Endothelial cell of umbilical vein (primary cell): ENCODE results near the gene PEX16. TPM values are rescaled to one million over a fixed set of nuclear protein-coding genes. Genes with fewer than 3 reads are reported as not detected.

Experiments
- BruUV-seq: library from RNA; stranded (reverse); fragments of 400-500 nt; replicated peaks from 2 replicates; lab custom pipeline; 2021; lab: Mats Ljungman, UMichigan
- CTCF ChIA-PET: fragments of 300-600, 350-600 bp; sonication (Branson Sonifier 250); formaldehyde crosslinking; loops from one replicate; lab custom pipeline; 2021; ENCODE audit warnings: antibody characterized with exemption, inconsistent platforms; lab: Charles Lee
- POLR2A ChIA-PET: fragments of 300-600, 350-600 bp; sonication (Branson Sonifier 250); formaldehyde crosslinking; loops from one replicate; lab custom pipeline; 2021; ENCODE audit warnings: antibody characterized with exemption, inconsistent platforms; lab: Charles Lee
- DNase-seq: peaks from one replicate; pipeline ENCODE4 v3.0.0-alpha.2; 2011; ENCODE audit warnings: low read depth, low spot score
- FAIRE-seq: peaks from 2 replicates; lab custom pipeline; 2011; peaks lifted over from hg19 to GRCh38; lab: Jason Lieb, UNC
- H2AFZ ChIP-seq: 2 replicates; pipeline ENCODE4 v1.6.0; 2012; ENCODE audit warnings: low read depth, low read length, control low read depth, inconsistent platforms
- H3K27ac ChIP-seq: 2 replicates; pipeline ENCODE4 v1.5.1; 2011; ENCODE audit warnings: low read depth, mild to moderate bottlenecking, control low read depth, low read length, moderate library complexity; ENCODE audit not compliant: insufficient read depth
- H3K27me3 ChIP-seq, 2 experiments: 2 replicates each; pipeline versions ENCODE4 v1.6.0 to v1.6.1; 2011; ENCODE audit warnings: low read length in 2 of 2, mixed read lengths in 1 of 2; ENCODE audit not compliant: control insufficient read depth in 2 of 2, insufficient read depth in 2 of 2
- H3K36me3 ChIP-seq, 2 experiments: 2 replicates in 1 of 2; 3 replicates in 1 of 2; pipeline ENCODE4 v1.5.1; 2011; ENCODE audit warnings: low read length in 2 of 2, mild to moderate bottlenecking in 1 of 2, moderate library complexity in 1 of 2; ENCODE audit not compliant: control insufficient read depth in 2 of 2, insufficient read depth in 2 of 2; ENCODE audit errors: extremely low read depth in 1 of 2
- H3K4me1 ChIP-seq: 3 replicates; pipeline ENCODE4 v1.5.1; 2011; ENCODE audit warnings: mild to moderate bottlenecking, low read length; ENCODE audit not compliant: control insufficient read depth, insufficient read depth; ENCODE audit errors: extremely low read depth
- H3K4me2 ChIP-seq: 2 replicates; pipeline ENCODE4 v1.6.1; 2011; ENCODE audit warnings: low read length, control low read depth, mixed read lengths; ENCODE audit not compliant: insufficient read depth
- H3K4me3 ChIP-seq, 3 experiments: fragments of 200-600 bp in 1 of 3; sonication (generic), shearing (Covaris generic) in 1 of 3; replicated peaks in 1 of 3; 2 replicates each; pipeline ENCODE4 v1.5.1; 2011 to 2016; ENCODE audit warnings: control low read depth in 3 of 3, low read length in 3 of 3, mild to moderate bottlenecking in 2 of 3, inconsistent platforms in 1 of 3, low read depth in 1 of 3, moderate library complexity in 1 of 3; ENCODE audit not compliant: insufficient read depth in 1 of 3
- H3K79me2 ChIP-seq: 2 replicates; pipeline ENCODE4 v1.6.0; 2012; ENCODE audit warnings: low read length, inconsistent platforms; ENCODE audit not compliant: control insufficient read depth, insufficient read depth
- H3K9ac ChIP-seq: replicated peaks from 2 replicates; pipeline ENCODE3; 2011; ENCODE audit warnings: low read length, control low read depth; ENCODE audit not compliant: insufficient read depth; ENCODE audit errors: extremely low read depth
- H3K9me1 ChIP-seq: replicated peaks from 3 replicates; pipeline ENCODE4 v1.6.0; 2011; ENCODE audit warnings: mild to moderate bottlenecking, low read length; ENCODE audit not compliant: control insufficient read depth, insufficient read depth; ENCODE audit errors: extremely low read depth
- H3K9me3 ChIP-seq: replicated peaks from 2 replicates; pipeline ENCODE4 v1.5.1; 2012; ENCODE audit warnings: low read length, inconsistent platforms; ENCODE audit not compliant: control insufficient read depth, insufficient read depth
- H4K20me1 ChIP-seq: replicated peaks from 2 replicates; pipeline ENCODE3; 2011; ENCODE audit warnings: mild to moderate bottlenecking, low read length; ENCODE audit not compliant: control insufficient read depth, insufficient read depth; ENCODE audit errors: extremely low read depth
- EZH2 ChIP-seq: IDR thresholded peaks from 2 replicates; pipeline ENCODE4 v1.6.1; 2012; ENCODE audit warnings: borderline replicate concordance, low read depth, mild to moderate bottlenecking, moderate library complexity, low read length, inconsistent platforms; ENCODE audit not compliant: severe bottlenecking
- FOS ChIP-seq: IDR thresholded peaks from 2 replicates; pipeline ENCODE4 v1.6.1; 2011; ENCODE audit warnings: mild to moderate bottlenecking, low read length, moderate library complexity, borderline replicate concordance; ENCODE audit not compliant: insufficient read depth
- GATA2 ChIP-seq: IDR thresholded peaks from 2 replicates; pipeline ENCODE4 v1.7.0; 2011; ENCODE audit warnings: low read depth, mild to moderate bottlenecking, moderate library complexity, mixed read lengths, low read length; ENCODE audit not compliant: insufficient read length, insufficient read depth
- JUN ChIP-seq: IDR thresholded peaks from 2 replicates; pipeline ENCODE4 v1.6.1; 2011; ENCODE audit warnings: borderline replicate concordance, low read depth; ENCODE audit not compliant: insufficient read length, insufficient read depth
- MYC ChIP-seq: IDR thresholded peaks from one replicate; pipeline ENCODE4 v1.6.1; 2011; ENCODE audit warnings: mild to moderate bottlenecking, low read depth, low read length
- POLR2A ChIP-seq: IDR thresholded peaks from 2 replicates; pipeline ENCODE4 v1.6.1; 2012; ENCODE audit warnings: low read depth, mild to moderate bottlenecking, control low read depth, low read length
- POLR2AphosphoS5 ChIP-seq: IDR thresholded peaks from 2 replicates; pipeline ENCODE4 v1.6.1; 2012; ENCODE audit warnings: low read depth, mild to moderate bottlenecking, control low read depth, low read length, moderate library complexity; ENCODE audit not compliant: insufficient read depth
- dilution Hi-C: fragments of 300-500 bp; cut with MboI; formaldehyde crosslinking; loops from one replicate; pipeline ENCODE4 v1.15.0; 2019; ENCODE audit warnings: low sequenced_read_pairs; ENCODE audit not compliant: extremely low pct_ligation_motif_present
- intact Hi-C: fragments of 100-400 bp; cut with micrococcal nuclease; formaldehyde crosslinking; loops from one replicate; pipeline ENCODE4 v1.10.0; 2022
- polyA plus RNA-seq, 4 experiments: library from polyadenylated mRNA; depleted of rRNA in 3 of 4; stranded (reverse) in 3 of 4; unstranded in 1 of 4; fragments of >200 nt; gene quantifications; 2 replicates each; pipeline versions ENCODE4 v1.2.1 to v1.2.3, GENCODE V29; 2011 to 2012; ENCODE audit warnings: missing spikeins in 1 of 4
- total RNA-seq: library from RNA; stranded (reverse); gene quantifications from 2 replicates; pipeline ENCODE4 v1.2.3, GENCODE V29; 2021
- TF ChIP-seq, protein P1 (sequence below), 2 donors: IDR thresholded peaks; 1 replicate in 1 of 2; 2 replicates in 1 of 2; pipeline ENCODE4 v1.5.1; 2011; ENCODE audit warnings: low read length in 2 of 2, mild to moderate bottlenecking in 2 of 2, moderate library complexity in 2 of 2, control low read depth in 1 of 2, inconsistent platforms in 1 of 2, low read depth in 1 of 2; ENCODE audit not compliant: insufficient read depth in 1 of 2; ENCODE audit errors: extremely low read depth in 1 of 2
- TF ChIP-seq, protein P2 (sequence below): IDR thresholded peaks from 2 replicates; pipeline ENCODE4 v1.6.1; 2011; ENCODE audit not compliant: insufficient read depth, insufficient read length

The PEX16 gene
- total and polyA plus RNA-seq, 2 donors (not counting 3 experiments of a cell fraction or from before 2014, with no cell fraction given): 27.4 to 32.2 TPM

DNA sequence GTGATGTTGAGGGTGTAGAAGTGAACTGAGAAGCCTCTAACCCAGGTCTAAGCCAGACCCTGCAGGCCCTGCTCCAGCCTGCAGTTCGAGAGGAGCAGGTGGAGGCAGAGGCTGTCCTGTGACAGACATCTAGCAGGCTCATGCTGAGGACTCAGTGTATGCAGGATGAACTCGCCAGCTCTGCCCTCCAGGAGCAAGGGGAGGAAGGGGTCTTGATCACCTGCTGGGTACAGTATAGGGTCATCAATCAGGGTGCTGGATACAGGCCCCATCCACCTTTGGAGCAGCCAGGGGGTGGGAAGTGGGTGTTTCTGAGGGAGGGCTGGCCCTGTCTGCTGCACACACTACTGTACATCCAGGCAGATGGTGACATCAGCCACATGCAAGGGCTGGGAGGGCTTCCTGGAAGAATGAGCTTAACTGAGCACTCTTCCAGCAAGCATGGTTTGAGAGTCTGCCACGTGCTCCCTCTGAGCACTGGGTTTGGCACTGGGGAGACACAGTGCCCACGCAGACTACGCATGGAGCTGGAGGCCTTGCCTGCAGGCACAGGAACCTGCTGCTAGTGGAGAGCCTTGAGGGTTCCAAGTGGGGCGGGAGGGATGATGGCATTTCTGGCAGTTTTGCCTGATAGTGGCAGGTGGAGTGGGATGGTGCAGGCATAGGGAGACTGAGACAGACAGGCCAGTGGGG is 23.0 kb downstream of the PEX16 start:
- no peak overlapping the region for H2AFZ ChIP-seq
- TF ChIP-seq, protein P1, sequence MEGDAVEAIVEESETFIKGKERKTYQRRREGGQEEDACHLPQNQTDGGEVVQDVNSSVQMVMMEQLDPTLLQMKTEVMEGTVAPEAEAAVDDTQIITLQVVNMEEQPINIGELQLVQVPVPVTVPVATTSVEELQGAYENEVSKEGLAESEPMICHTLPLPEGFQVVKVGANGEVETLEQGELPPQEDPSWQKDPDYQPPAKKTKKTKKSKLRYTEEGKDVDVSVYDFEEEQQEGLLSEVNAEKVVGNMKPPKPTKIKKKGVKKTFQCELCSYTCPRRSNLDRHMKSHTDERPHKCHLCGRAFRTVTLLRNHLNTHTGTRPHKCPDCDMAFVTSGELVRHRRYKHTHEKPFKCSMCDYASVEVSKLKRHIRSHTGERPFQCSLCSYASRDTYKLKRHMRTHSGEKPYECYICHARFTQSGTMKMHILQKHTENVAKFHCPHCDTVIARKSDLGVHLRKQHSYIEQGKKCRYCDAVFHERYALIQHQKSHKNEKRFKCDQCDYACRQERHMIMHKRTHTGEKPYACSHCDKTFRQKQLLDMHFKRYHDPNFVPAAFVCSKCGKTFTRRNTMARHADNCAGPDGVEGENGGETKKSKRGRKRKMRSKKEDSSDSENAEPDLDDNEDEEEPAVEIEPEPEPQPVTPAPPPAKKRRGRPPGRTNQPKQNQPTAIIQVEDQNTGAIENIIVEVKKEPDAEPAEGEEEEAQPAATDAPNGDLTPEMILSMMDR (IDR thresholded peaks at IDR 0.05; ENCODE audit: extremely low read depth in 1 of 2, insufficient read depth in 1 of 2, low read depth in 1 of 2, low read length in 2 of 2): no peak
- TF ChIP-seq EZH2 (no peak), JUN (no peak), MYC (no peak), POLR2AphosphoS5 (no peak), FOS (no peak), POLR2A (no peak), GATA2 (no peak)
- TF ChIP-seq, protein P2, sequence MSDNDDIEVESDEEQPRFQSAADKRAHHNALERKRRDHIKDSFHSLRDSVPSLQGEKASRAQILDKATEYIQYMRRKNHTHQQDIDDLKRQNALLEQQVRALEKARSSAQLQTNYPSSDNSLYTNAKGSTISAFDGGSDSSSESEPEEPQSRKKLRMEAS: no peak
- H3K36me3 ChIP-seq: no peaks in the 10 kb centered on the region
- H3K27ac ChIP-seq: no peak overlapping the region
- no peaks in the 10 kb centered on the region for H3K9me1 ChIP-seq
- peaks cover 5% of the 10 kb centered on the region for H3K4me1 ChIP-seq
- DNase-seq (no peak), FAIRE-seq (no peak)
- intact Hi-C loops: no loop called here
- peaks cover 3 to 6% of the 10 kb centered on the region in 2 experiments for H3K27me3 ChIP-seq
- no TSS peak for BruUV-seq
- no peak overlapping the region for H3K9ac ChIP-seq
- H3K4me3 ChIP-seq: no peak overlapping the region
- CTCF ChIA-PET: no interaction called here
- H4K20me1 ChIP-seq: no peaks in the 10 kb centered on the region
- H3K79me2 ChIP-seq: no peaks in the 10 kb centered on the region
- H3K9me3 ChIP-seq: no peaks in the 10 kb centered on the region
- dilution Hi-C loops: no loop called here
- no peak overlapping the region for H3K4me2 ChIP-seq
- POLR2A ChIA-PET: no interaction called here
